IMR-90 (cell line): ENCODE results near the gene PITPNM2. TPM values are rescaled to one million over a fixed set of nuclear protein-coding genes. Genes with fewer than 3 reads are reported as not detected.

Experiments used
- ATAC-seq: fragments of 200-7000 bp; cut with Tn5 transposase; 2 replicates; pipeline ENCODE4 v1.9.1; 2020; ENCODE audit warnings: low read depth, mild to moderate bottlenecking, moderate library complexity
- BruUV-seq: library from RNA; stranded (reverse); fragments of 400-500 nt; replicated peaks from 2 replicates; lab custom pipeline; 2021; lab: Mats Ljungman, UMichigan
- CTCF ChIA-PET: fragments of 300-600 bp; formaldehyde crosslinking; extraction: SDS; loops from one replicate; lab custom pipeline; 2021; ENCODE audit warnings: antibody characterized with exemption; lab: Yijun Ruan, JAX
- POLR2A ChIA-PET: fragments of 300-600 bp; sonication (Branson Sonifier 250); formaldehyde crosslinking; loops from one replicate; lab custom pipeline; 2022; ENCODE audit warnings: antibody characterized with exemption; ENCODE audit not compliant: unreplicated experiment; lab: Charles Lee
- DNase-seq: peaks from one replicate; pipeline ENCODE4 v3.0.0; 2013
- H2AFZ ChIP-seq: replicated peaks from 2 replicates; pipeline ENCODE3; 2013; ENCODE audit warnings: low read length, mild to moderate bottlenecking; ENCODE audit not compliant: poor library complexity
- H2AK5ac ChIP-seq: 2 replicates; pipeline ENCODE4 v1.6.1; 2013; ENCODE audit warnings: low read depth, low read length, inconsistent platforms
- H2AK9ac ChIP-seq: replicated peaks from 2 replicates; pipeline ENCODE3; 2013; ENCODE audit warnings: mild to moderate bottlenecking, low read depth, low read length, moderate library complexity; ENCODE audit not compliant: poor library complexity
- H2BK120ac ChIP-seq: 2 replicates; pipeline ENCODE4 v1.6.1; 2013; ENCODE audit warnings: low read depth, low read length, inconsistent platforms
- H2BK15ac ChIP-seq: 3 replicates; pipeline ENCODE4 v1.6.1; 2013; ENCODE audit warnings: low read depth, low read length, inconsistent platforms
- H2BK20ac ChIP-seq: 2 replicates; pipeline ENCODE4 v1.6.1; 2013; ENCODE audit warnings: low read depth, mild to moderate bottlenecking, inconsistent platforms, low read length, moderate library complexity
- H2BK5ac ChIP-seq: 2 replicates; pipeline ENCODE4 v1.6.1; 2013; ENCODE audit warnings: mild to moderate bottlenecking, low read depth, low read length, inconsistent platforms; ENCODE audit not compliant: poor library complexity, severe bottlenecking
- H3K14ac ChIP-seq: replicated peaks from 2 replicates; pipeline ENCODE4 v1.6.1; 2013; ENCODE audit warnings: low read depth, low read length, inconsistent platforms
- H3K18ac ChIP-seq: 2 replicates; pipeline ENCODE4 v1.6.1; 2013; ENCODE audit warnings: low read depth, low read length, control low read depth
- H3K23ac ChIP-seq: 2 replicates; pipeline ENCODE4 v1.6.1; 2013; ENCODE audit warnings: low read depth, low read length, inconsistent platforms
- H3K27ac ChIP-seq: 2 replicates; pipeline ENCODE4 v1.5.1; 2013; ENCODE audit warnings: mild to moderate bottlenecking, control low read depth, low read length; ENCODE audit not compliant: insufficient read depth
- H3K27me3 ChIP-seq: 2 replicates; pipeline ENCODE4 v1.6.1; 2013; ENCODE audit warnings: low read length; ENCODE audit not compliant: control insufficient read depth, insufficient read depth
- H3K36me3 ChIP-seq: 2 replicates; pipeline ENCODE4 v1.6.1; 2013; ENCODE audit warnings: low read length, mixed read lengths; ENCODE audit not compliant: control insufficient read depth, insufficient read depth
- H3K4ac ChIP-seq: 2 replicates; pipeline ENCODE4 v1.6.1; 2013; ENCODE audit warnings: low read depth, low read length, inconsistent platforms
- H3K4me1 ChIP-seq: 2 replicates; pipeline ENCODE4 v1.6.1; 2013; ENCODE audit warnings: low read length, mixed read lengths; ENCODE audit not compliant: control insufficient read depth, insufficient read depth
- H3K4me2 ChIP-seq: 2 replicates; pipeline ENCODE4 v1.6.1; 2013; ENCODE audit warnings: low read depth, mild to moderate bottlenecking, control low read depth, low read length, moderate library complexity
- H3K4me3 ChIP-seq: 2 replicates; pipeline ENCODE4 v1.5.1; 2013; ENCODE audit warnings: low read depth, mild to moderate bottlenecking, control low read depth, low read length, moderate library complexity; ENCODE audit not compliant: insufficient read depth
- H3K56ac ChIP-seq: 2 replicates; pipeline ENCODE4 v1.6.1; 2013; ENCODE audit warnings: low read length, inconsistent platforms; ENCODE audit not compliant: insufficient read depth; ENCODE audit errors: extremely low read depth
- H3K79me1 ChIP-seq, 2 experiments: 2 replicates each; pipeline ENCODE4 v1.6.1; 2013; ENCODE audit warnings: low read length in 2 of 2, inconsistent platforms in 1 of 2, low read depth in 1 of 2
- H3K9ac ChIP-seq: 2 replicates; pipeline ENCODE4 v1.6.1; 2013; ENCODE audit warnings: low read depth, low read length, control low read depth
- H3K9me1 ChIP-seq: 2 replicates; pipeline ENCODE4 v1.6.1; 2013; ENCODE audit warnings: low read length, inconsistent platforms; ENCODE audit not compliant: insufficient read depth
- H3K9me3 ChIP-seq: 2 replicates; pipeline ENCODE4 v1.6.1; 2013; ENCODE audit warnings: low read length; ENCODE audit not compliant: control insufficient read depth, insufficient read depth
- H4K20me1 ChIP-seq: 2 replicates; pipeline ENCODE4 v1.6.1; 2013; ENCODE audit warnings: low read length, inconsistent platforms; ENCODE audit not compliant: insufficient read depth
- H4K5ac ChIP-seq: 2 replicates; pipeline ENCODE4 v1.6.1; 2013; ENCODE audit warnings: mild to moderate bottlenecking, low read depth, low read length, control low read depth
- H4K8ac ChIP-seq, 2 experiments: 2 replicates each; pipeline ENCODE4 v1.6.1; 2013; ENCODE audit warnings: low read depth in 2 of 2, low read length in 2 of 2, control low read depth in 1 of 2, inconsistent platforms in 1 of 2
- H4K91ac ChIP-seq: 2 replicates; pipeline ENCODE4 v1.6.1; 2013; ENCODE audit warnings: low read depth, low read length, inconsistent platforms; ENCODE audit not compliant: insufficient read depth
- BHLHE40 ChIP-seq: fragments of 150-350 bp; IDR thresholded peaks from 2 replicates; pipeline ENCODE4 v1.6.1; 2016; ENCODE audit warnings: mild to moderate bottlenecking, low read depth, low read length
- CEBPB ChIP-seq: IDR thresholded peaks from 2 replicates; pipeline ENCODE4 v1.6.1; 2012; ENCODE audit warnings: low read depth, low read length, improper control_type of control experiment
- CHD1 ChIP-seq: IDR thresholded peaks from 2 replicates; pipeline ENCODE4 v1.6.1; 2012; ENCODE audit warnings: low read depth, low read length, improper control_type of control experiment
- FOS ChIP-seq: fragments of 150-350 bp; IDR thresholded peaks from 2 replicates; pipeline ENCODE4 v1.6.1; 2016; ENCODE audit warnings: low read depth, low read length
- MXI1 ChIP-seq: IDR thresholded peaks from 2 replicates; pipeline ENCODE4 v1.6.1; 2012; ENCODE audit warnings: low read depth, mild to moderate bottlenecking, low read length, moderate library complexity, borderline replicate concordance
- NFE2L2 ChIP-seq: fragments of 150-350 bp; IDR thresholded peaks from 2 replicates; pipeline ENCODE4 v1.6.1; 2016; ENCODE audit warnings: low read depth, mild to moderate bottlenecking, low read length
- POLR2A ChIP-seq: IDR thresholded peaks from 2 replicates; pipeline ENCODE4 v1.6.1; 2012; ENCODE audit warnings: mild to moderate bottlenecking, low read depth, low read length
- RAD21 ChIP-seq: IDR thresholded peaks from 2 replicates; pipeline ENCODE4 v1.6.1; 2012; ENCODE audit warnings: low read length, improper control_type of control experiment
- RCOR1 ChIP-seq: IDR thresholded peaks from 2 replicates; pipeline ENCODE4 v1.6.1; 2012; ENCODE audit warnings: mild to moderate bottlenecking, low read length, improper control_type of control experiment; ENCODE audit not compliant: insufficient replicate concordance
- RFX5 ChIP-seq: IDR thresholded peaks from 2 replicates; pipeline ENCODE4 v1.8.0; 2012; ENCODE audit warnings: low read depth, mild to moderate bottlenecking, low read length, moderate library complexity
- SMC3 ChIP-seq: fragments of 150-350 bp; IDR thresholded peaks from 2 replicates; pipeline ENCODE4 v1.6.1; 2016; ENCODE audit warnings: low read depth, mild to moderate bottlenecking, antibody characterized with exemption, low read length, moderate library complexity
- WGBS, 2 experiments: methylation state at CpG; one replicate each; pipeline versions ENCODE4 v1.1.5 to v1.1.7; 2013; ENCODE audit warnings: missing lambda C conversion rate in 2 of 2; ENCODE audit not compliant: insufficient read length in 1 of 2; ENCODE audit errors: extremely low coverage in 2 of 2; 5-methylcytosine and 5-hydroxymethylcytosine counted together
- dilution Hi-C: fragments of 300-500 bp; cut with HindIII; formaldehyde crosslinking; loops from one replicate; pipeline ENCODE4 v1.14.3; 2018; ENCODE audit warnings: low sequenced_read_pairs; ENCODE audit not compliant: unreplicated experiment
- in situ Hi-C: fragments of 300-500 bp; cut with MboI; formaldehyde crosslinking; loops from 3 replicates; pipeline ENCODE4 v1.14.3; 2019; ENCODE audit warnings: low sequenced_read_pairs, inconsistent platforms, mixed read lengths
- intact Hi-C: fragments of 100-400 bp; cut with micrococcal nuclease; formaldehyde crosslinking; loops from 2 replicates; pipeline ENCODE4 v1.10.0; 2022
- polyA plus RNA-seq, 3 experiments: library from polyadenylated mRNA; depleted of rRNA; stranded (reverse); fragments of >200 nt; gene quantifications; 2 replicates each; pipeline ENCODE4 v1.2.3, GENCODE V29; 2012; ENCODE audit warnings: low replicate concordance in 1 of 3
- total RNA-seq: library from RNA; depleted of rRNA; stranded (reverse); fragments of >200 nt; gene quantifications from 2 replicates; pipeline ENCODE4 v1.2.3, GENCODE V29; 2012
- TF ChIP-seq, protein P1 (sequence below): conservative IDR thresholded peaks from 2 replicates; pipeline ENCODE4 v1.5.1; 2012; ENCODE audit warnings: mild to moderate bottlenecking, low read depth, low read length, improper control_type of control experiment
- TF ChIP-seq, protein P2 (sequence below): fragments of 150-350 bp; IDR thresholded peaks from 2 replicates; pipeline ENCODE4 v1.6.1; 2017; ENCODE audit warnings: mild to moderate bottlenecking, antibody characterized with exemption, low read length, low read depth
- TF ChIP-seq, protein P3 (sequence below): fragments of 150-350 bp; IDR thresholded peaks from 2 replicates; pipeline ENCODE4 v1.6.1; 2016; ENCODE audit warnings: low read depth, mild to moderate bottlenecking, low read length, moderate library complexity, borderline replicate concordance

The PITPNM2 gene
- total and polyA plus RNA-seq, 2 of the 4 experiments (the other 2 are of a cell fraction): 1.6 to 3.0 TPM

DNA sequence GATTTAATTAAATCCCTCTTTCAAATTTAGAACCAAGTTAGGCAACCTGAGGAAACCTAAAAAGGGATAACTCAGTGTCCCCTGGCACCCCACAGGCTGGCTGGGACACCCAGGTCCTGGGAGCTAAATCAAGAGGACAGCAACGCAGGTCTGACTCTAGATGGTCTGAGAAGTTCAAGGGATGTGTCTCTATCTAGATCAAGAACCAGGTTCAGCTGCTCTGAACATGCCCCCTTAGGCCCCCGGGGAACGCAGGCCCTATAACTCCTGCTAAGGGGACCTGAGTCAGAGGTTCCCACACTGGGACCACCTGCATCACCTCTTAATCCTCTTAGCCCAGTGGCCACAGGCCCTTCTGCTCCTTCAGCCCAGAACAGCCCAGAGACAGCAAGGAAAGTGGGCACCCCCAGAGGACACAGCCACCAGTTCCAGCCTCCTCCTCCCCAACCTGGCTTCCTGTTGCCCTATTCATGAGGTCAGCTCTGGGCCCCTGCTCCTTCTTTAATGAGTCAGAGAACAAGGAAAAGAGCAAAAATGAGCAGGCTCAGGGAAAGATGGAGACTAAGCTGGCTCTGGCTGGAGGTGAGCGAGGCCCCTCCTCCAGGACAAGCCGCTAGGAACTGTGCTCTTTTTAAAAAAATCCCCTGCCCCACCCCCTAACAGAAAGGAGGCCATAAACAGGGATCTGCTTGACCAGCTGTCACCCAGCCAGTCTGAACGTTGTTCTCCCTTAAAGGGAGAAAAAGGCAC, 10.8 kb downstream of the PITPNM2 start:
- WGBS, 2 experiments: 100% methylated on average over 2 of the region's 6 CpGs; no CpG with 5 or more reads in 1 of the 2 experiments
- peak overlapping the region; percentile 70 for H4K5ac ChIP-seq
- H2AK9ac ChIP-seq: peak overlapping the region; percentile 88
- H4K20me1 ChIP-seq: peaks cover 15% of the 10 kb centered on the region; the same call in 1 of the 2 replicates
- in situ Hi-C loops: loop anchor here (10.0 kb wide), 1 partner anchor 155 kb away; the partner anchor contains the start of gene ARL6IP4
- ATAC-seq (peak; percentile 69), DNase-seq (peak; percentile 57)
- peaks cover 21% of the 10 kb centered on the region for H3K9me1 ChIP-seq
- H3K36me3 ChIP-seq: peaks cover 7% of the 10 kb centered on the region; the same call in 1 of the 2 replicates
- BruUV-seq: no TSS peak
- H2AK5ac ChIP-seq: peak overlapping the region; percentile 41
- H3K4me3 ChIP-seq: no peak overlapping the region
- H4K91ac ChIP-seq: peak overlapping the region; percentile 20
- peak overlapping the region; percentile 27; the same call in 1 of the 2 replicates for H3K9ac ChIP-seq
- H2BK20ac ChIP-seq: peak overlapping the region; percentile 47; the same call in 1 of the 2 replicates
- no peaks in the 10 kb centered on the region for H3K9me3 ChIP-seq
- H2BK120ac ChIP-seq: peak overlapping the region; percentile 57; the same call in 1 of the 2 replicates
- peaks cover 26 to 61% of the 10 kb centered on the region in 2 experiments for H3K79me1 ChIP-seq
- ChIA-PET CTCF (no interaction called here), POLR2A (no interaction called here)
- H2BK5ac ChIP-seq: peak overlapping the region; percentile 36
- H3K27ac ChIP-seq: peak overlapping the region; percentile 39
- H3K18ac ChIP-seq: peak overlapping the region; percentile 4
- dilution Hi-C loops: no loop called here
- peak overlapping the region; percentile 6; the same call in 1 of the 3 replicates for H2BK15ac ChIP-seq
- no peaks in the 10 kb centered on the region for H3K27me3 ChIP-seq
- H4K8ac ChIP-seq: peak overlapping the region; percentile 50 to 53; a peak in 3 of 4 replicates
- H3K4me1 ChIP-seq: peaks cover 33% of the 10 kb centered on the region
- peak overlapping the region; percentile 85; the same call in 1 of the 2 replicates for H3K23ac ChIP-seq
- peak overlapping the region; percentile 68 for H3K14ac ChIP-seq
- H2AFZ ChIP-seq: peak overlapping the region; percentile 57
- H3K4me2 ChIP-seq: no peak overlapping the region; the same call in 1 of the 2 replicates
- no peak overlapping the region for H3K56ac ChIP-seq
- H3K4ac ChIP-seq: peak overlapping the region; percentile 74
- intact Hi-C loops: no loop called here
- TF ChIP-seq RCOR1 (no peak), MXI1 (no peak), RFX5 (no peak), POLR2A (no peak), CEBPB (no peak), FOS (no peak), RAD21 (no peak), BHLHE40 (no peak), NFE2L2 (no peak), CHD1 (no peak), SMC3 (no peak)
- TF ChIP-seq, protein P1, sequence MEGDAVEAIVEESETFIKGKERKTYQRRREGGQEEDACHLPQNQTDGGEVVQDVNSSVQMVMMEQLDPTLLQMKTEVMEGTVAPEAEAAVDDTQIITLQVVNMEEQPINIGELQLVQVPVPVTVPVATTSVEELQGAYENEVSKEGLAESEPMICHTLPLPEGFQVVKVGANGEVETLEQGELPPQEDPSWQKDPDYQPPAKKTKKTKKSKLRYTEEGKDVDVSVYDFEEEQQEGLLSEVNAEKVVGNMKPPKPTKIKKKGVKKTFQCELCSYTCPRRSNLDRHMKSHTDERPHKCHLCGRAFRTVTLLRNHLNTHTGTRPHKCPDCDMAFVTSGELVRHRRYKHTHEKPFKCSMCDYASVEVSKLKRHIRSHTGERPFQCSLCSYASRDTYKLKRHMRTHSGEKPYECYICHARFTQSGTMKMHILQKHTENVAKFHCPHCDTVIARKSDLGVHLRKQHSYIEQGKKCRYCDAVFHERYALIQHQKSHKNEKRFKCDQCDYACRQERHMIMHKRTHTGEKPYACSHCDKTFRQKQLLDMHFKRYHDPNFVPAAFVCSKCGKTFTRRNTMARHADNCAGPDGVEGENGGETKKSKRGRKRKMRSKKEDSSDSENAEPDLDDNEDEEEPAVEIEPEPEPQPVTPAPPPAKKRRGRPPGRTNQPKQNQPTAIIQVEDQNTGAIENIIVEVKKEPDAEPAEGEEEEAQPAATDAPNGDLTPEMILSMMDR: no peak
- TF ChIP-seq, protein P2, sequence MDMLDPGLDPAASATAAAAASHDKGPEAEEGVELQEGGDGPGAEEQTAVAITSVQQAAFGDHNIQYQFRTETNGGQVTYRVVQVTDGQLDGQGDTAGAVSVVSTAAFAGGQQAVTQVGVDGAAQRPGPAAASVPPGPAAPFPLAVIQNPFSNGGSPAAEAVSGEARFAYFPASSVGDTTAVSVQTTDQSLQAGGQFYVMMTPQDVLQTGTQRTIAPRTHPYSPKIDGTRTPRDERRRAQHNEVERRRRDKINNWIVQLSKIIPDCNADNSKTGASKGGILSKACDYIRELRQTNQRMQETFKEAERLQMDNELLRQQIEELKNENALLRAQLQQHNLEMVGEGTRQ: no peak
- TF ChIP-seq, protein P3, sequence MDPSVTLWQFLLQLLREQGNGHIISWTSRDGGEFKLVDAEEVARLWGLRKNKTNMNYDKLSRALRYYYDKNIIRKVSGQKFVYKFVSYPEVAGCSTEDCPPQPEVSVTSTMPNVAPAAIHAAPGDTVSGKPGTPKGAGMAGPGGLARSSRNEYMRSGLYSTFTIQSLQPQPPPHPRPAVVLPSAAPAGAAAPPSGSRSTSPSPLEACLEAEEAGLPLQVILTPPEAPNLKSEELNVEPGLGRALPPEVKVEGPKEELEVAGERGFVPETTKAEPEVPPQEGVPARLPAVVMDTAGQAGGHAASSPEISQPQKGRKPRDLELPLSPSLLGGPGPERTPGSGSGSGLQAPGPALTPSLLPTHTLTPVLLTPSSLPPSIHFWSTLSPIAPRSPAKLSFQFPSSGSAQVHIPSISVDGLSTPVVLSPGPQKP: no peak
